DOHH2 (cell line): ENCODE data around the gene JAM2.

Experiments
- CTCF ChIP-seq: fragments of 200-600 bp; sonication (generic); IDR thresholded peaks from one replicate; pipeline ENCODE4 v1.5.1; 2014; ENCODE audit warnings: antibody characterized with exemption, mild to moderate bottlenecking, low read depth, low read length; ENCODE audit not compliant: poor library complexity, severe bottlenecking
- EZH2phosphoT487 ChIP-seq: fragments of 200-600 bp; sonication (generic); IDR thresholded peaks from 2 replicates; pipeline ENCODE4 v1.6.1; 2017; ENCODE audit warnings: borderline replicate concordance, mild to moderate bottlenecking, antibody characterized with exemption, low read length, moderate library complexity, mixed read lengths

GRCh38 chr21:25760677-25761076 lies 121.6 kb downstream of the JAM2 start:
- TF ChIP-seq CTCF: no peak
- no peak for TF ChIP-seq EZH2phosphoT487
